ENCODE data around the gene C1QL4.
"Not testable (repeated sequence)": the region's sequence is repeated elsewhere in the genome, so short reads cannot be mapped to it uniquely, and the experiment has no call there.

C1QL4 gene

DNA sequence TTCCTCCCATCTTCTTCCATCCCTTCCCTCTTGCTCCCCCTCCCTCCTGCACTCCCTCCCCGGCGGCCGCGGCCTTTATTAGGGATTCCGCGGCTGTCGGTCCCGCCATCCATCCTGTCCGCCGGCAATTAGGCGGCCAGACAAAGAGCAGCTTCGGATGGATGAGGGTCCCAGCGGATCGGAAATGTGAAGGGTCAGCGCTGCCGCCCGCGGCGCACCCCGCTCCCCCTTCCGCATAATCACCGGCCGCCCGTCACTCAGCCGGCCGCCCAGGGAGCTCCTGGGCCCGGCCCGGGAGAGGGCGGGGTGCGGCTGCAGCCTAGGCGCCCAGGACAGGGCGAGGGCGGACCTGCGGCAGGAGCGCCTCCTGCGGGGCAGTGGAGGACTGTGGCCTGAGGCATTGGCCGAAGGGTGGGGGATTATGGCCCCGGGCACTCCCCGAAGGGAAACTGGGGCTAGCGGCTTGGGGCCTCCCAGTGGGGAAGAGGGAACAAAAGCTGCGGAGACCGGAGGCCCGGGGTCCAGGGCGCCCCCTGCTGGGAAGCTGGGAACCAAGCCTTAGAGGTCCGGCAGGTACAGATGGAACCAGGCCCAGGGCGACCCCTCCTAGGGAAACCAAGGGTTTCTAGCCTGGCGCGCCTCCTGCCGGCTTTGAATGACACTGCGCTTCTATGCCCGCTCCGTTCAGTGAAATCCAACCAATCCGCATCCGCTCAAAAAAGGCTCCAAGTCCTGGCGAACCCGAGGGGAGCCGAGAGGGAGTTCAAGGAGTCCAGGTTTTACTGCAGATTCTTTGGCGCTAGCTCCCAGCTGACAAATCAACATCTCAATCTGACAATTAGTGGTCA, 5.3 kb upstream of the C1QL4 start:
- Mint-ChIP-seq H3K27me3 (peaks cover 100% of the 10 kb centered on the region), H3K4me3 (peak overlapping the region; percentile 56 to 68), H3K27ac (peak overlapping the region in 1 of 2 donors; percentile 50), H3K4me1 (peaks cover 48% of the 10 kb centered on the region), H3K9me3 (no peaks in the 10 kb centered on the region)
- ATAC-seq (peak; percentile 88), DNase-seq (peak; percentile 86 to 90)

DNA sequence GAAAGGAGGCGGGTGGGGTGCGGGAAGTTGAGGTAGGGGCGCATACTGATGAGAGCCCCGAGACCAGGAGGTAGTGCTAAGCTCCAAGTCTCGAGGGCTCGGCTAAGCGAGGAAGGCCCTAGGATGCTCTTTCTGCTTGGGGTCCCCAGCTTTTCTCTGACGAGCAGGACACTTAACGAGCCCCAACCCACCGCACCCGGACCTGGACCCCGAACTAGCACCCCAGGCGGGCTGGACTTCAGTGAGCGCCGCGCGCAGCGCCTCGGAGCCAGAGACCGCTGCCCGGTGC, 4.7 kb upstream of the C1QL4 start:
- no peak overlapping the region for H3K27ac Mint-ChIP-seq
- peaks cover 48% of the 10 kb centered on the region for H3K4me1 Mint-ChIP-seq
- H3K27me3 Mint-ChIP-seq = peaks cover 100% of the 10 kb centered on the region
- DNase-seq = peak in 1 of 2 donors; percentile 8
- no peaks in the 10 kb centered on the region for H3K9me3 Mint-ChIP-seq
- no peak for ATAC-seq
- peak overlapping the region in 1 of 2 donors; percentile 17 for H3K4me3 Mint-ChIP-seq

- Mint-ChIP-seq H3K9me3 (no peaks in the 10 kb centered on the region), H3K27ac (no peak overlapping the region), H3K4me1 (peaks cover 46% of the 10 kb centered on the region), H3K27me3 (peaks cover 100% of the 10 kb centered on the region), H3K4me3 (no peak overlapping the region)
- DNase-seq = peak in 1 of 2 donors; percentile 26
- no peak for ATAC-seq
Measured at GRCh38 chr12:49340971-49341776, 4.2 kb upstream of the C1QL4 start.

GRCh38 chr12:49340095-49340870, 3.3 kb upstream of the C1QL4 start:
- ATAC-seq (no peak), DNase-seq (no peak)
- no peak overlapping the region for H3K27ac Mint-ChIP-seq
- no peaks in the 10 kb centered on the region for H3K9me3 Mint-ChIP-seq
- H3K4me1 Mint-ChIP-seq = peaks cover 42% of the 10 kb centered on the region
- no peak overlapping the region for H3K4me3 Mint-ChIP-seq
- H3K27me3 Mint-ChIP-seq = peaks cover 99% of the 10 kb centered on the region

- DNase-seq (no peak), ATAC-seq (no peak)
- H3K27ac Mint-ChIP-seq = no peak overlapping the region
- no peak overlapping the region for H3K4me3 Mint-ChIP-seq
- no peaks in the 10 kb centered on the region for H3K9me3 Mint-ChIP-seq
- peaks cover 99% of the 10 kb centered on the region for H3K27me3 Mint-ChIP-seq
- peaks cover 43% of the 10 kb centered on the region for H3K4me1 Mint-ChIP-seq
Measured at GRCh38 chr12:49339464-49339861, 2.5 kb upstream of the C1QL4 start.

DNA sequence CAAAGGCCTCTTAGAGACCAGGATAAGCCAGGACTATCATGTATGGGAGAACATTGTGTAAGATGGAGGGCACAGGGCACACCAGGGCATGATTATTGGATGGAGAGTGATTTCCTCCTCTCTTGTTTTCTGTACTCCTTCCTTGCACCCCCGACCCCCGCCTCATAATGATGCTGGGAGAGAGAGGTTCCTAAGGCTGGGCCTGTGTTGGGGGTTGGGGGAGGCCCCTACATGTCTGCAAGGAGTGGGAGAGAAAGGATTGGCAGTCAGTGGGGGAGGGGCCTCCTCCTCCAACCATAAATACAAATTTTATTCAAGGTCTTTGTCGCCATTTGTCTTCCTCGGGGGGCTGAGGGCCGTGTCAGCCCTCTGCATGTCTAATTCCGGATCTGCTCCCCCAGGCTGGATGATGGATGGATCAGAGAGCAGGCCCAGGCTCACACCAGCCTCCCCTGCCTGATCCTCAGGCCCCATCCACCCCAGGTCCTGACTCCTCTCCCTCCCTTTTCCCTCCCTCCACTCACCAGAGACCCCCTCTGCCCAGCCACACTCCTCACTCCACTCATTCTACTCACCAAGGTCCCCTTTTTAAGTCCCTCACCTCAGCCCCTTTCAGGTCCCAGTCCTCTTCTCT, 2.0 kb upstream of the C1QL4 start:
- no peak overlapping the region for H3K4me3 Mint-ChIP-seq
- H3K9me3 Mint-ChIP-seq = no peaks in the 10 kb centered on the region
- no peak for ATAC-seq
- peaks cover 99% of the 10 kb centered on the region for H3K27me3 Mint-ChIP-seq
- no peak for DNase-seq
- peaks cover 39% of the 10 kb centered on the region for H3K4me1 Mint-ChIP-seq
- no peak overlapping the region for H3K27ac Mint-ChIP-seq

GRCh38 chr12:49335955-49336644, 888 bp downstream of the C1QL4 start:
- DNase-seq (peak in 1 of 2 donors; percentile 21), ATAC-seq (no peak)
- no peak overlapping the region for H3K27ac Mint-ChIP-seq
- no peak overlapping the region for H3K4me3 Mint-ChIP-seq
- H3K27me3 Mint-ChIP-seq = peaks cover 96% of the 10 kb centered on the region
- H3K9me3 Mint-ChIP-seq = no peaks in the 10 kb centered on the region
- H3K4me1 Mint-ChIP-seq = peaks cover 36% of the 10 kb centered on the region

DNA sequence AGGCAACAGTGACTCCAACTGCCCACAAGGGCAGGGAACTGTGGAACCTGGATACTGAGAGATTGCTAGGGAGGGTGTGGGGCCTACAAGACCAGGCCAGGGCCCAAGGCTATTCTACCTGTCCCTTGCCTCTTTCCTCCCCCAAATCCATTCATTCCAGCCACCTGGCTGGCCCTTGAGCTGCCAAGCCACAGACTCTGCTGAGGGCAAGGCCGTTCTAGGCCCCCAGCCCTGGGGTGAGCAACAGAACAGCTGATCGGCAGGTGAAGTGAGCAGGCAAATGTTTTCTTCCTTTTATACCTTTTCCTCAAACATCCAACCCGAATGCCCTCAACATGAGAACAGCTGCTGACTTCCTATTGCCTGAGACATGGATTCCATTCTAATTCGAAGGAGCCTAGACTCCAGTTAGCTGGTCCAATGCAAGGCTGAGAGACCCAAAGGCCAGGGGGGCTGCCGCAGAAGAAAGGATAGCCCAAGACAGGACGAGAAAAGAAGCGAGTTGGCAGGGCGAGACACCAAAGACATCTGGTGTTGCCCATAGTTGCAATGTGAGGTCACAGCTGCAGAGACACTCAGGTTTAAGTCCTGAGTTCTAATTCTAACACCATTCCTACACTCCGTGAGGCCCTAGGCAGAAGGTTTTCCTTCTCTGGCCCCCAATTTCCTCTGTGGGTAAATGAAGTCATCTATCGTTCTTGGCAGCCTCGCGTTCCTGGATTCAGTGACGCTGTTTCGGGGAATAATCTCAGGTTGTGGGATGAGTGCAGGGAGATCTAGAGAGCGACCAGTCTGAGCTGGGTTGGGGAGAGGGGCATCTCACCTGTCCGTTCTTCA, 1.7 kb downstream of the C1QL4 start:
- no peak overlapping the region for H3K27ac Mint-ChIP-seq
- H3K4me3 Mint-ChIP-seq = no peak overlapping the region
- H3K27me3 Mint-ChIP-seq = peaks cover 93% of the 10 kb centered on the region
- DNase-seq (no peak), ATAC-seq (no peak)
- peaks cover 36% of the 10 kb centered on the region for H3K4me1 Mint-ChIP-seq
- H3K9me3 Mint-ChIP-seq = no peaks in the 10 kb centered on the region

DNA sequence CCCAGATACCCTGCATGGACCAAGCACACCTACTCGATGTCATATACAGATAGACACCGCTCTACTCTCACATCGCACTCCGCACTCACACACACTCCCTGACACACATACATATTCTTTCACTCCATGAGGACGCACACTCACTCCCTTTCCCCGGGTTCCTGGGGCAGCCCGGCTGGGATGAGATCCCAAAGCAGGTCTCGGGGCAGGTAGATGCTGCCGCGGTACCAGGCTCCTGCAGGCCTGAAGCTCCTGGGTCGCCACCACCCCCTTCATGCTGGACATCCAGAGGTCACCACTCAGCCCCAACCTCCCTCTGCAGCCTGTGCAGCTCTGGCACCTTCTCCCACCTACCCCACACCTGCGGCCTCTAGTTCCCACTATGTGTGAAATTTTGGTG, 2.3 kb downstream of the C1QL4 start:
- Mint-ChIP-seq H3K4me3 (no peak overlapping the region), H3K9me3 (no peaks in the 10 kb centered on the region), H3K4me1 (peaks cover 36% of the 10 kb centered on the region), H3K27ac (no peak overlapping the region), H3K27me3 (peaks cover 87% of the 10 kb centered on the region)
- no peak for DNase-seq
- ATAC-seq = no peak

DNA sequence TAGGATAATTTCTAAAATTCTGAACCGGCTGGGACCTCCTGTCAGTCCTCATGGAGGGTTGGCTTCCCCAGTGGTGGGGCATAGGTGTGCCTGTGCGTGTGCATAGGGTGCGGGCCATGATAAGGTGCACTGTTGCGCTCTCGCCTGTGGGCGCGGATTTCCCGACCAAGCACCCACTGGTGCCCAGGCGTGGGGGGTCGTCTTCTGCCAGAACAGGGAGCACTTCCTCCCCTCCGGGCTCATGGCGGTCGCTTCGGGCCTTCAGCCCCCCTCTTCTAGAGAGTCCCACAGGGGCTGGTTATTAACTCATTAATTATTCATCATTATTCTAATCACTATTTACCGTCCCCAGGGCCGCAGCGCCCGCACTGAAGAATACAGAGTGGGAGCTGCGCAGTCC, 2.8 kb downstream of the C1QL4 start:
- no peak overlapping the region for H3K27ac Mint-ChIP-seq
- no peak for DNase-seq
- ATAC-seq = no peak
- no peaks in the 10 kb centered on the region for H3K9me3 Mint-ChIP-seq
- no peak overlapping the region for H3K4me3 Mint-ChIP-seq
- peaks cover 82% of the 10 kb centered on the region for H3K27me3 Mint-ChIP-seq
- H3K4me1 Mint-ChIP-seq = peaks cover 36% of the 10 kb centered on the region

DNA sequence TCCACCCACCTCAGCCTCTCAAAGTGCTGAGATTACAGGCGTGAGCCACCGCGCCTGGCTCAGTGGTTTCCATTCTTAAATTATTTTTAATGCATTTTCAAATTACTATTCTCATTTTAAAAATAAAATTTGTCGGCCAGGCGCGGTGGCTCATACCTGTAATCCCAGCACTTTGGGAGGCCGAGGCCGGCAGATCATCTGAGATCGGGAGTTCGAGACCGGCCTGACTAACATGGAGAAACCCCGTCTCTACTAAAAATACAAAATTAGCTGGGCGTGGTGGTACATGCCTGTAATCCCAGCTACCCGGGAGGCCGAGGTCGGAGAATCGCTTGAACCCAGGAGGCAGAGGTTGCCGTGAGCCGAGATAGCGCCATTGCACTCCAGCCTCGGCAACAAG, 3.2 kb downstream of the C1QL4 start:
- ATAC-seq, H3K4me3 Mint-ChIP-seq, H3K27ac Mint-ChIP-seq, DNase-seq, H3K9me3 Mint-ChIP-seq: not testable (repeated sequence)
- Mint-ChIP-seq H3K27me3 (peaks cover 78% of the 10 kb centered on the region), H3K4me1 (peaks cover 36% of the 10 kb centered on the region)

DNA sequence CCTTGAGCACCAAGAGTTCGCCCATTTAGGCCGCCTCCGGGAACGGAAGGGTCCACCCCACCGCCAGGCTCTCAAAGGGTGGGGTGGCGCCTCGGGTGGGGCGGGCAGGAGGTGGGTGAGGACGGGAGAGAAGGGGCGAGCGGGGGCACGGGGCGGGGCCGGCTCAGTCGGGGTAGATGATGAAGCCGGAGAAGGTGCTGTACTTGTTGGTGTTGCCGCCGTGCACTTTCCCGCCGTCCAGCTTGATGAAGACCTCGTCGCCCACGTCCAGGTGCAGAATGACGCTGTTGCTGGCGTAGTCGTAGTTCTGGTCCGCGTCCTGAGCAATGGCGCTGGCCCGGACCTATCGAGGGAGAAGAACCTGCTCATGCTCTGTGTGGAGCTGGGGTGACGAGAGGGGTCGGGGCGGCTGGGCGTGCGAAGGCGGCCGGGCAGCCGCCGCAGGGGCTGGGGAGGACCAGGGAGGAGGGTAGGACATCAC, 4.1 kb downstream of the C1QL4 start:
- peaks cover 69% of the 10 kb centered on the region for H3K27me3 Mint-ChIP-seq
- peak overlapping the region; percentile 9 to 72 for H3K4me3 Mint-ChIP-seq
- H3K4me1 Mint-ChIP-seq = peaks cover 35% of the 10 kb centered on the region
- H3K27ac Mint-ChIP-seq = no peak overlapping the region
- peak; percentile 6 for ATAC-seq
- H3K9me3 Mint-ChIP-seq = no peaks in the 10 kb centered on the region
- no peak for DNase-seq

DNA sequence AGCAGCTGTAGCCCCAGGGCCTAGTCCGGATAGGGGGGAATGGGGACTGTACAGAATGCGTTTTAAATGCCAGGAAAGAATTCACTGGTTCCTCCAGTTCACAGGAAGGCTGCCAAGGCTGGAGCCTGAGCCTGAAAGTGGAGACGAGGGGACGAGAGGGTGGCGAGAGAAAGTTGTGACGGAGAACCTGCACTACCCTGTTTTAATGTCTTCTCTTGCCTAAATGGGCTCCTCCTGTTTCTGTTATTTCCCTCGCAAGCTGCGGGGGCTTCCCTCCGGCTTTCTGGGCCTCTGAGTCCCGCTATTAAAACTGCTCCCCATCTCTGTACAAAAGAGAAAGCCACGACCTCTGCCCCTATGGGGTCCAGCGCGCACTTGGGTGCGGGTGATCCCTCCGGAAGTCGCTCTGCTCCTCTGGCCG, 4.5 kb downstream of the C1QL4 start:
- Mint-ChIP-seq H3K4me1 (peaks cover 30% of the 10 kb centered on the region), H3K9me3 (no peaks in the 10 kb centered on the region), H3K4me3 (no peak overlapping the region), H3K27ac (no peak overlapping the region), H3K27me3 (peaks cover 64% of the 10 kb centered on the region)
- no peak for ATAC-seq
- DNase-seq = no peak
